ENCODE data around the gene SPATA22.
A peak's percentile ranks its signal among the peaks of the same experiment; 100 is the strongest.
"Not testable (repeated sequence)": the region's sequence is repeated elsewhere in the genome, so short reads cannot be mapped to it uniquely, and the experiment has no call there.

The SPATA22 gene, protein sequence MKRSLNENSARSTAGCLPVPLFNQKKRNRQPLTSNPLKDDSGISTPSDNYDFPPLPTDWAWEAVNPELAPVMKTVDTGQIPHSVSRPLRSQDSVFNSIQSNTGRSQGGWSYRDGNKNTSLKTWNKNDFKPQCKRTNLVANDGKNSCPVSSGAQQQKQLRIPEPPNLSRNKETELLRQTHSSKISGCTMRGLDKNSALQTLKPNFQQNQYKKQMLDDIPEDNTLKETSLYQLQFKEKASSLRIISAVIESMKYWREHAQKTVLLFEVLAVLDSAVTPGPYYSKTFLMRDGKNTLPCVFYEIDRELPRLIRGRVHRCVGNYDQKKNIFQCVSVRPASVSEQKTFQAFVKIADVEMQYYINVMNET

DNA sequence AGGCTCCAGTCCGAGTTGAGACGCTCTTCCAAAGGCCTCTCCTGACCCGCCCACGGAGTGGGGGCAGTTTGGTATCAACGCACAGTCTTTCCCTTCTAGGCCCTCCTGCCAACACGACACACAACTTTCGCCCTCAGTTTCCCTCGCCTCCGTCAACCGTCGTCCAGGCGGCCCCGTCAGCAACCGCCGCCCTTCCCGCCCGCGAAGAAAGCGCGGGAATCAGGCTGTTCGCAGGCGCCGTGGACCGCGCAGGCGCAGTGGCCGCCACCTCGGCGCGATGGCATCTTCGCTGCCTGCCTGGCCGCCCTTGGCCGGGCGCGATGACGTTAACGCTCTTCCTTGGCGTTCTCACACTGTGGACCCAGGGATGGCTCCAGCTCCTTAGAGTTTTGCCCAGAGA, at the start of gene SPATA22:
SPATA22 (minus strand) TSS at position 221 of the 400 bp plus-strand sequence. CDS start 2,494 bp downstream, outside the sequence.
- in situ Hi-C loops (cut with HindIII; ENCODE audit: low sequenced_read_pairs) = no loop called here
- DNase-seq (ENCODE audit: low read depth) = no peak
- TF ChIP-seq, protein P1, sequence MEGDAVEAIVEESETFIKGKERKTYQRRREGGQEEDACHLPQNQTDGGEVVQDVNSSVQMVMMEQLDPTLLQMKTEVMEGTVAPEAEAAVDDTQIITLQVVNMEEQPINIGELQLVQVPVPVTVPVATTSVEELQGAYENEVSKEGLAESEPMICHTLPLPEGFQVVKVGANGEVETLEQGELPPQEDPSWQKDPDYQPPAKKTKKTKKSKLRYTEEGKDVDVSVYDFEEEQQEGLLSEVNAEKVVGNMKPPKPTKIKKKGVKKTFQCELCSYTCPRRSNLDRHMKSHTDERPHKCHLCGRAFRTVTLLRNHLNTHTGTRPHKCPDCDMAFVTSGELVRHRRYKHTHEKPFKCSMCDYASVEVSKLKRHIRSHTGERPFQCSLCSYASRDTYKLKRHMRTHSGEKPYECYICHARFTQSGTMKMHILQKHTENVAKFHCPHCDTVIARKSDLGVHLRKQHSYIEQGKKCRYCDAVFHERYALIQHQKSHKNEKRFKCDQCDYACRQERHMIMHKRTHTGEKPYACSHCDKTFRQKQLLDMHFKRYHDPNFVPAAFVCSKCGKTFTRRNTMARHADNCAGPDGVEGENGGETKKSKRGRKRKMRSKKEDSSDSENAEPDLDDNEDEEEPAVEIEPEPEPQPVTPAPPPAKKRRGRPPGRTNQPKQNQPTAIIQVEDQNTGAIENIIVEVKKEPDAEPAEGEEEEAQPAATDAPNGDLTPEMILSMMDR (IDR thresholded peaks at IDR 0.05; ENCODE audit: low read depth, low read length, missing control alignments) = no peak
- H3K4me3 ChIP-seq (ENCODE audit: low read depth, low read length) = no peak within 1 kb of the TSS

DNA sequence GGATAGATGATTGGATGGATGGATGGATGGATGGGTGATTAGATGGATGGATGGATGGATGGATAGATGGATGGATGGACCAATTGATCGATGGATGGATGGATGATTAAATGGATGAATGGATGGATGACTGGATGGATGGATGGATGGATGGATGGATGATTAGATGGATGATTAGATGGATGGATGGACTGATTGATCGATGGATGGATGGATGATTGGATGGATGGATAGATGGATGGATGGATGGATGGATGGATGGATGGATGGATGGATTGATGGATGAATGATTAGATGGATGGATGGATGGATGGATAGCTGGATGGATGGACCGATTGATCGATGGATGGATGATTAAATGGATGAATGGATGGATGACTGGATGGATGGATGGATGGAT, 47.9 kb upstream of the SPATA22 start:
- H3K4me3 ChIP-seq (ENCODE audit: low read depth, low read length); in situ Hi-C loops (cut with HindIII; ENCODE audit: low sequenced_read_pairs); DNase-seq (ENCODE audit: low read depth): not testable (repeated sequence)

DNA sequence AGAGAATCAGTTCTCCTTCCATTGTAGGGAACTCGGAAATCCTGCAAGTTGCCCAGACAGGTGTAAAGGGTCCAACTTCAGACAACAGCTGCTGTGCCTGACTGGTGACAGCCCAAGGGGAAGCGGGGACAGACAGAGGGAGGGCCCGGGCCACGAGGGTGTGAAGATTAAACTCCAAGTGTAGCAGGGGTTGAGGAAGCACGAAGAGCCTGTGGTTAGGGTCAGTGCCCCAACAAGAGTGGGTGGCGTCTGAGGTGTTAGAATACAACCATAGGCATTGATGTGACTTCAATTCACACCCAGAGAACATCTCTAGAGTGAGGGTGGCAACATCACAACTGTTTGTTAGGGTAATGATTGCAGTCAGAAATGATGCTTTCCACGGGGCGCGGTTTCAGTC, 43.3 kb upstream of the SPATA22 start:
- no peak overlapping the region for H3K4me3 ChIP-seq (ENCODE audit: low read depth, low read length)
- DNase-seq (ENCODE audit: low read depth) = no peak
- TF ChIP-seq, protein P1 (IDR thresholded peaks at IDR 0.05; ENCODE audit: low read depth, low read length, missing control alignments) = no peak
- in situ Hi-C loops (cut with HindIII; ENCODE audit: low sequenced_read_pairs) = no loop called here

DNA sequence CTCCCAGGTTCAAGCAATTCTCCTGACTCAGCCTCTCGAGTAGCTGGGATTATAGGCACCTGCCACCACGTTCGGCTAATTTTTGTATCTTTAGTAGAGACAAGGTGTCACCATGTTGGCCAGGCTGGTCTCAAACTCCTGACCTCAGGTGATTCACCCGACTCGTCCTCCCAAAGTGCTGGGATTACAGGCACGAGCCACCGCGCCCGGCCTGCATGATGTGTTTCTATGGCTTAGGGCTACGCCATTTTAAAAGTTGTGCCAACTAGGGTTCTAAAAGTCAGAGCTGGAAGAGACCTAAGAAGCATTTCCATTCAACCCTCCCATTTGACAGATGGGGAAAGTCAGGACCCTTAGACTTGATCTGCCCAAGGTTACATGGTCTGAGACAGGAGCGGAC, 42.5 kb upstream of the SPATA22 start:
- H3K4me3 ChIP-seq (ENCODE audit: low read depth, low read length); in situ Hi-C loops (cut with HindIII; ENCODE audit: low sequenced_read_pairs); DNase-seq (ENCODE audit: low read depth): not testable (repeated sequence)

DNA sequence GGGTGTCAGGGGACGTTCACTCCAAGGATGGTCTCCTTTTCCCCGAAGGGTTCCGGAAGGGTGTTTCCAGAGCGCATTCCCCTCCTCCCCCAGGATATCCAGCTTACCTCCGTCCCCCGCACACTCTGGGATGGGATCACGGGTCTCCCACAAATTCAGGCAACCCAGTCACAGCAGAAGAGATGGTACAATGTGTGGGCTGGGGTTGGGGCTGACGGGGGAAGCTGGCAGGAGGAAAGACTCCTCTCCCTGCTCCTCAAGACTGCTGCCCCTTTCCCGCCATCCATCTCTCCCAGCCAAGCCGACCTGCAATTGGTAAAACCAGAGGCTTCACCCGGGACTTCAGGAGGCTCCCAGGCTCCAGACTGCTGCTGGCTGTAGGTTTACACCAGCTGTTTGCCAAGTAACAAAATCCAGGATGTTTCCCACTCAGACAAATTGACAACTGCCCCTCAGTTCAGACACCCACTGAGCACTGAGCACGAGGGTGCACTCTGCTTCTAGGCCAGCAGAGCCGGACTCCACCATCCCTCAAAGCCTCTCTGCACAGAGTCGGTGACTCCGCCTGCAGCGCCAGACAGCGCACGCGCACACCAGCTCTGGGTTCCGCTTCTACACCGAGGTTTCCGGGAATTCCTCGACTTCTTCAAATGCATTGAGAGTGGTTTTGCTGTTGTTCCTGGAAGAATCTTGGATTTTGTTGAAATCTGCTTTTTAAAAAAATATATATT, 41.9 kb upstream of the SPATA22 start:
- in situ Hi-C loops (cut with HindIII; ENCODE audit: low sequenced_read_pairs) = no loop called here
- TF ChIP-seq, protein P1 (IDR thresholded peaks at IDR 0.05; ENCODE audit: low read depth, low read length, missing control alignments) = no peak
- DNase-seq (ENCODE audit: low read depth) = no peak
- H3K4me3 ChIP-seq (ENCODE audit: low read depth, low read length) = peak overlapping the region; percentile 1

DNA sequence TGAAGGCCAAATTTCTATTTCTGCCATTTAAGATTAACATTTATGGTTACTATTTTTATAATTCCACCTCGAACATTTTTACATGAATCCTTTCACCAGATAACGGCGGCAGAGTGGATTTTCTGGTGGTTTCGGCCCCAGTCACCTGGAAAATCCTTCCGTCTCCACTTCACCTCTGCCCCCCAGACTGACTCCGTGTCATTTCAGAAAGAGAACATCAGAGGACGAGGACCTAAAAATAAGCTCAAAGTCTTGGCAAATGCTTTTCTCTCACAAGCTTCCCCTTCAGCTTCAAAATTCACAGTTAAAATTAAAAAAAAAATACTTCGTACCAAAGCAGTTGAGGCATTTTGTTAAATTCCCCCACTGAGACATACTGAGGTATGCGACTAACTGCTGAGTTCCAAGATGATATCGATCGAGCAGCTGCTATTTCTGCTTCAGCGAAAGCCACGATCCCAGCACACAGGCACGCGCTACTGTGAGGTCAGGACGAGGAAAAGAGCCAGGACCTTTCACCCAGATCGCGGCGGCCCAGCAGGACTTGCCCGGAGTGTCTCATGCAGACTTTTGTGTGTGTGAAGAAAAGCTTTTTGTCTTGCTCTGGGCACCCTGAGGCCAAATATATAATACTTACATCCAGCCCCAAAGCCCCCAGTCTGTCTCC, 41.0 kb upstream of the SPATA22 start:
- DNase-seq (ENCODE audit: low read depth) = peak; percentile 53
- H3K4me3 ChIP-seq (ENCODE audit: low read depth, low read length) = peak overlapping the region; percentile 1
- in situ Hi-C loops (cut with HindIII; ENCODE audit: low sequenced_read_pairs) = no loop called here
- TF ChIP-seq, protein P1 (IDR thresholded peaks at IDR 0.05; ENCODE audit: low read depth, low read length, missing control alignments) = no peak

DNA sequence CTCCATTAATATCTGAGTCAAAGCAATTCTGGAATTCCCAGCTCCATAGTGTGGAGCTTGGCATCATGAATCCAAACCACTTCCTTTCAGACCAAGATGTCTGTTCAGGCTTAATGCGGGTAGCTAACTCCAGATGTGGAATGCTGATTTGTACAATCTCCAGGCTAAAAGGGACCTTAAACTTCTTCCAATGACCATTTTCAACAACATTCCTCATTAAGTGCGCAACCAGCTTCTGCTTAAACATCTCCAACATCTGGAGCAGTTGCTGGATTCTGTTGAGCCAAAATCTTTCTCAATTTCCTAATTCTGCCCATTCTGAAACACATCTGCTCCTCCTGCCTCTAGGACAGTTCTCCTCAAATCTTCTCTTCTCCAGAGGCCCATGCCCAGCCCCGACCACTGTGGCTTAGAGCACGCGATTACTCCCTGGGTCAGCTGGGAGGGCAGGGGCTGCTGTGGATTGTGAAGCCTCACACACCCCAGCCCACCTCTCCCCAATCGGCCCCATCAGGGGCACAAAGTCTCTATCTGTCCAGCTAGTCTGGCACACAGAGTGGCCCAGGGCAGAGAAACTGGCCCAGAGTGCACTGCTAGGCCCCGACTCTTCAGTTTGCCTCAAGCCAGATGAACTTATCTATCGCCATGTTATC, 40.4 kb upstream of the SPATA22 start:
- in situ Hi-C loops (cut with HindIII; ENCODE audit: low sequenced_read_pairs) = no loop called here
- TF ChIP-seq, protein P1 (IDR thresholded peaks at IDR 0.05; ENCODE audit: low read depth, low read length, missing control alignments) = no peak
- no peak for DNase-seq (ENCODE audit: low read depth)
- no peak overlapping the region for H3K4me3 ChIP-seq (ENCODE audit: low read depth, low read length)

All from astrocyte of the cerebellum (primary cell).